Tibial nerve (tissue), 4 donors: ENCODE measurements around the gene RNF157. TPM values are rescaled to one million over a fixed set of nuclear protein-coding genes. Genes with fewer than 3 reads are reported as not detected.
A peak's percentile ranks its signal among the peaks of the same experiment; 100 is the strongest.
"Not testable (repeated sequence)": the region's sequence is repeated elsewhere in the genome, so short reads cannot be mapped to it uniquely, and the experiment has no call there.

ENCODE experiments used
- DNase-seq, 2 donors: peaks; one replicate each; pipeline ENCODE4 v3.0.0-alpha.2; 2019; ENCODE audit warnings: low spot score in 2 of 2
- H3K27ac ChIP-seq, 4 donors: fragments of 200-600 bp; sonication (generic) in 3 of 4; one replicate each; pipeline ENCODE4 v1.5.1; 2017 to 2019; ENCODE audit warnings: mild to moderate bottlenecking in 1 of 4
- H3K27me3 ChIP-seq, 2 donors: fragments of 200-600 bp; sonication (generic) in 1 of 2; one replicate each; pipeline versions ENCODE4 v1.5.1 to v1.6.0; 2017 to 2019
- H3K36me3 ChIP-seq, 3 donors: fragments of 200-600 bp; sonication (generic); one replicate each; pipeline ENCODE4 v1.5.1; 2018 to 2019
- H3K4me1 ChIP-seq, 4 donors: fragments of 200-600 bp; sonication (generic) in 3 of 4; one replicate each; pipeline ENCODE4 v1.5.1; 2017 to 2019
- H3K4me3 ChIP-seq, 4 donors: fragments of 200-600 bp; sonication (generic) in 3 of 4; one replicate each; pipeline ENCODE4 v1.5.1; 2017 to 2019; ENCODE audit warnings: mild to moderate bottlenecking in 1 of 4, moderate library complexity in 1 of 4
- H3K9me3 ChIP-seq, 4 donors: fragments of 200-600 bp; sonication (generic) in 3 of 4; one replicate each; pipeline ENCODE4 v1.5.1; 2017 to 2019
- CTCF ChIP-seq, 5 experiments: fragments of 200-600 bp in 3 of 5; fragments of 450-650 bp in 2 of 5; sonication (generic) in 3 of 5; IDR thresholded peaks; one replicate each; pipeline ENCODE4 v1.5.1; 2016 to 2019; ENCODE audit warnings: antibody characterized with exemption in 5 of 5, mild to moderate bottlenecking in 3 of 5, moderate library complexity in 2 of 5
- EP300 ChIP-seq, 2 donors: sonication (generic); formaldehyde crosslinking; IDR thresholded peaks; one replicate each; pipeline ENCODE4 v1.6.1; 2017; ENCODE audit warnings: antibody characterized with exemption in 2 of 2, mild to moderate bottlenecking in 1 of 2
- POLR2A ChIP-seq, 2 donors: fragments of 450-650 bp; IDR thresholded peaks; one replicate each; pipeline ENCODE4 v1.6.1; 2017; ENCODE audit warnings: antibody characterized with exemption in 2 of 2, mild to moderate bottlenecking in 2 of 2, moderate library complexity in 2 of 2
- WGBS, 2 donors: methylation state at CpG; one replicate each; pipeline ENCODE4 v1.1.5; 2018; 5-methylcytosine and 5-hydroxymethylcytosine counted together
- total RNA-seq, 4 donors: library from RNA; depleted of rRNA; stranded (reverse); fragments of >200 nt; gene quantifications; one replicate each; pipeline ENCODE4 v1.1.0, GENCODE V29; 2016

RNF157 gene
- total RNA-seq, 4 donors from 2014 or later = 11.1 to 18.9 (median 15.2) TPM

DNA sequence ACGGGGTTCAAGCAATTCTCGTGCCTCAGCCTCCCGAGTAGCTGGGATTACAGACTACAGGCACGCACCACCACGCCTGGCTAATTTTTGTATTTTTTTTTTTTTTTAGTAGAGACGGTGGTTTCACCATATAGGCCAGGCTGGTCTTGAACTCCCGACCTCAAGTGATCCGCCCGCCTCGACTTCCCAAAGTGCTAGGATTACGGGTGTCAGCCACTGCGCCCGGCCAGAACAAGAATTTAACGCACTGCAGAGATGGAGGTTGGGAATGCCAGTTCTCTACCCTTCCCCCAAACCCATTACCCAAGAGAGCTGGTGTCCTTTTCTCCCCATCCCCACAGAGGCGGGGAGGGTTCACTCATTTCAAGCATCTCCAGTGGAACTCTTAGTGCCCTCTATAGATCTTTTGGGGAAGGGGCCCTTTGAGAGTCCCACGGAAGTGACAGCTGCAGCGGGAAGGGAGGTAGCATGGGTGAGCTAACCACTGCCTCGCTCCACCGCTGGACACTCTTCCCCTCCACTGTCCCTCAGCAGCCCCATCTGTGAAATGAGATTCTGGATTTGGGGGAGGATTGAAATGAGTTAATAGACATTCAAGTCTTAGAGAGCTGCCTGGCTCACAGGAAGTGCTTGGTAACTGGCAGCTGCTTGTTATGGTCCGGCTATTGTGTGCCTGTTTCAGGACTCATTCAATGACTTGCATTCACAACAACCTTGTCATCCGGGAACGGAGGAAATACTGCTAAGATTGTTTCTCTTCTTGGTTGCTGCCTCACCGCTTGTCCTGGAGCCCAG, 21.3 kb upstream of the RNF157 start:
- H3K4me3 ChIP-seq = no peak overlapping the region
- H3K27ac ChIP-seq = peak overlapping the region; percentile 43 to 94 (median 76)
- WGBS, 2 donors = 67 to 70% methylated on average over 23 of the region's 23 CpGs
- H3K27me3 ChIP-seq = no peaks in the 10 kb centered on the region
- H3K9me3 ChIP-seq = no peaks in the 10 kb centered on the region
- TF ChIP-seq EP300 (IDR thresholded peaks at IDR 0.05) (peak in 1 of 2 donors; percentile 53), POLR2A (IDR thresholded peaks at IDR 0.05) (no peak)
- no peak for DNase-seq
- peaks cover 0 to 67% (median 48%) of the 10 kb centered on the region in 4 donors for H3K4me1 ChIP-seq
- no peaks in the 10 kb centered on the region for H3K36me3 ChIP-seq

DNA sequence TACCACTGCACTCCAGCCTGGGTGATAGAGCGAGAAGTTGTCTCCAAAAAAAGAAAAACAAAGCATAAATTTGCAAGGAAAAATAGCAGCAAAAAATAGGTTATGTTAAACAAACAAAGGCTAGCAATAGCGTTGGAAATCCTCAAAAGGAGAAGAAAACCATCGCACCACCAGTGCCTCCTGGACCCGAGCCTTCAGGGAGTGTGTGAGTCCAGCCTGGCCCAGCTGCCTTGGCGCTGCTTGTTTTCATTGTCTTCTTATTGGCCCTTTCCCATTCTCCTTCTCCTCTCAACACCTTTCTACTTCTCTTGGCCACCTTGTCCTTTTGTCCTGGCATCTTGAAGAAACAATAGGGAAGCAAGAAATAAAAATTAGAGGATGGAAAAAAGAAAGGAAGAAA, 20.4 kb upstream of the RNF157 start:
- no peaks in the 10 kb centered on the region for H3K36me3 ChIP-seq
- peaks cover 0 to 63% (median 46%) of the 10 kb centered on the region in 4 donors for H3K4me1 ChIP-seq
- peak overlapping the region in 3 of 4 donors; percentile 70 to 94 (median 86) for H3K27ac ChIP-seq
- no peaks in the 10 kb centered on the region for H3K9me3 ChIP-seq
- no peak for DNase-seq
- WGBS, 2 donors = 64 to 74% methylated on average over 5 of the region's 5 CpGs
- TF ChIP-seq CTCF (IDR thresholded peaks at IDR 0.05) (no peak), EP300 (IDR thresholded peaks at IDR 0.05) (no peak), POLR2A (IDR thresholded peaks at IDR 0.05) (no peak)
- H3K4me3 ChIP-seq = no peak overlapping the region
- no peaks in the 10 kb centered on the region for H3K27me3 ChIP-seq

- Histone ChIP-seq H3K4me1 (peaks cover 0 to 63% (median 46%) of the 10 kb centered on the region in 4 donors), H3K4me3 (no peak overlapping the region), H3K9me3 (no peaks in the 10 kb centered on the region), H3K27me3 (no peaks in the 10 kb centered on the region), H3K36me3 (no peaks in the 10 kb centered on the region), H3K27ac (peak overlapping the region; percentile 48 to 94 (median 78))
- DNase-seq = no peak
- WGBS, 2 donors = 90% methylated on average over 7 of the region's 7 CpGs
- TF ChIP-seq POLR2A (IDR thresholded peaks at IDR 0.05) = no peak
- TF ChIP-seq CTCF (IDR thresholded peaks at IDR 0.05) = no peak
- no peak for TF ChIP-seq EP300 (IDR thresholded peaks at IDR 0.05)
Measured at GRCh38 chr17:76260220-76260619, 19.9 kb upstream of the RNF157 start.

- H3K27me3 ChIP-seq, H3K27ac ChIP-seq, H3K36me3 ChIP-seq, H3K4me3 ChIP-seq, H3K9me3 ChIP-seq: not testable (repeated sequence)
- WGBS, 2 donors = 84 to 86% methylated on average over 19 of the region's 19 CpGs
- DNase-seq = peak in 1 of 2 donors; percentile 4
- peaks cover 0 to 54% (median 40%) of the 10 kb centered on the region in 4 donors for H3K4me1 ChIP-seq
Measured at GRCh38 chr17:76256430-76257050, 16.2 kb upstream of the RNF157 start.

- TF ChIP-seq POLR2A (IDR thresholded peaks at IDR 0.05) (no peak), CTCF (IDR thresholded peaks at IDR 0.05) (no peak), EP300 (IDR thresholded peaks at IDR 0.05) (no peak)
- H3K4me3 ChIP-seq = no peak overlapping the region
- WGBS, 2 donors = 75 to 76% methylated on average over 6 of the region's 6 CpGs
- no peaks in the 10 kb centered on the region for H3K36me3 ChIP-seq
- no peaks in the 10 kb centered on the region for H3K9me3 ChIP-seq
- peak in 1 of 2 donors; percentile 1 for DNase-seq
- H3K27ac ChIP-seq = no peak overlapping the region
- no peaks in the 10 kb centered on the region for H3K27me3 ChIP-seq
- peaks cover 0 to 55% (median 43%) of the 10 kb centered on the region in 4 donors for H3K4me1 ChIP-seq
Measured at GRCh38 chr17:76255801-76256429, 15.6 kb upstream of the RNF157 start.

DNA sequence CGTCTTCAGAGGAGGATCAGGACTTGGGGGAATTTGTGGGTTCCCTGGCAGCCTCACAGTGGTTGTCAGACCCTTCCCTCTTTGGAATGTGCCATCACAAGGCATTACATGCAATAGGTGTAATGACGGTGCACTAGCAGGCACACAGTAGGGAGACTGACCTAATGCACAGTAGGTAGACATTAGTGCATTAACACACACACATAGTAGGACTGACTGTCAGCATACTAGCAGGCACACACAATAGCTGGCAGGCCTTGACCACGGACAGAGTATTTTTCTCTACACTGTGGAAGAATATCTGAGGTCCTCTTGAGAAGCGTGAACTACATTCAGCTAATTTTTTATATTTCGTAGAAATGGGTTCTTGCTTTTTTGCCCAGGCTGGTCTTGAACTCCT, 14.0 kb upstream of the RNF157 start:
- H3K4me1 ChIP-seq = peaks cover 0 to 40% (median 29%) of the 10 kb centered on the region in 4 donors
- no peaks in the 10 kb centered on the region for H3K9me3 ChIP-seq
- no peak for DNase-seq
- H3K27me3 ChIP-seq = no peaks in the 10 kb centered on the region
- no peak overlapping the region for H3K27ac ChIP-seq
- no peak overlapping the region for H3K4me3 ChIP-seq
- no peaks in the 10 kb centered on the region for H3K36me3 ChIP-seq
- WGBS, 2 donors = 88 to 92% methylated on average over 5 of the region's 5 CpGs
- TF ChIP-seq POLR2A (IDR thresholded peaks at IDR 0.05) (no peak), CTCF (IDR thresholded peaks at IDR 0.05) (no peak), EP300 (IDR thresholded peaks at IDR 0.05) (no peak)
